ENCODE data around the gene COL16A1.

The COL16A1 gene

GRCh38 chr1:31683997-31684396 is 19.8 kb downstream of the COL16A1 start:
- no peak for DNase-seq

- no peak for DNase-seq
Observed at GRCh38 chr1:31681415-31681814, 22.4 kb downstream of the COL16A1 start.

- DNase-seq: no peak
Observed at GRCh38 chr1:31679676-31680230, 24.1 kb downstream of the COL16A1 start.

GRCh38 chr1:31679091-31679490 is 24.7 kb downstream of the COL16A1 start:
- DNase-seq: no peak

GRCh38 chr1:31678681-31679080 is 25.1 kb downstream of the COL16A1 start:
- DNase-seq: no peak

- no peak for DNase-seq
Observed at GRCh38 chr1:31677949-31678348, 25.9 kb downstream of the COL16A1 start.

- DNase-seq: no peak
Observed at GRCh38 chr1:31677401-31677800, 26.4 kb downstream of the COL16A1 start.

- no peak for DNase-seq
Observed at GRCh38 chr1:31675756-31676155, 28.1 kb downstream of the COL16A1 start.

- no peak for DNase-seq
Observed at GRCh38 chr1:31675161-31675560, 28.7 kb downstream of the COL16A1 start.

- DNase-seq: no peak
Observed at GRCh38 chr1:31674626-31675025, 29.2 kb downstream of the COL16A1 start.

GRCh38 chr1:31673433-31673832 is 30.4 kb downstream of the COL16A1 start:
- DNase-seq: no peak

- DNase-seq: no peak
Observed at GRCh38 chr1:31672986-31673385, 30.8 kb downstream of the COL16A1 start.

GRCh38 chr1:31671561-31672201 is 32.1 kb downstream of the COL16A1 start:
- no peak for DNase-seq

- no peak for DNase-seq
Observed at GRCh38 chr1:31671147-31671546, 32.7 kb downstream of the COL16A1 start.

GRCh38 chr1:31670593-31670964 is 33.2 kb downstream of the COL16A1 start:
- DNase-seq: no peak

GRCh38 chr1:31669786-31670592 is 33.8 kb downstream of the COL16A1 start:
- DNase-seq: peak; percentile 25

- no peak for DNase-seq
Observed at GRCh38 chr1:31669433-31669785, 34.4 kb downstream of the COL16A1 start.

GRCh38 chr1:31668303-31668883 is 35.4 kb downstream of the COL16A1 start:
- no peak for DNase-seq

GRCh38 chr1:31667065-31667785 is 36.6 kb downstream of the COL16A1 start:
- no peak for DNase-seq

- DNase-seq: no peak
Observed at GRCh38 chr1:31666263-31666963, 37.4 kb downstream of the COL16A1 start.

GRCh38 chr1:31665234-31665878 is 38.5 kb downstream of the COL16A1 start:
- no peak for DNase-seq

GRCh38 chr1:31664528-31664927 is 39.3 kb downstream of the COL16A1 start:
- no peak for DNase-seq
